ENCODE results near the gene MTUS2. TPM values are rescaled to one million over a fixed set of nuclear protein-coding genes. Genes with fewer than 3 reads are reported as not detected.

The MTUS2 gene
- total RNA-seq, 1 donor: 0.36 TPM

GRCh38 chr13:29304148-29304547, 484.0 kb downstream of the MTUS2 start:
- Histone ChIP-seq H3K36me3 (ENCODE audit: insufficient read depth, low read length) (no peaks in the 10 kb centered on the region), H3K27me3 (ENCODE audit: insufficient read depth, low read length) (no peaks in the 10 kb centered on the region), H3K9me3 (ENCODE audit: low read depth, low read length) (no peaks in the 10 kb centered on the region), H2AFZ (ENCODE audit: low read length) (no peak overlapping the region), H3K4me1 (ENCODE audit: insufficient read depth, low read length) (no peaks in the 10 kb centered on the region), H3K4me3 (ENCODE audit: insufficient read depth, low read length) (no peak overlapping the region), H3K79me2 (ENCODE audit: insufficient read depth, low read length) (no peaks in the 10 kb centered on the region), H3K27ac (ENCODE audit: low read depth, low read length) (no peak overlapping the region), H3K4me2 (ENCODE audit: insufficient read depth, low read length) (no peak overlapping the region), H4K20me1 (ENCODE audit: insufficient read depth, low read length) (no peaks in the 10 kb centered on the region)
- DNase-seq (ENCODE audit: insufficient read length, low spot score, missing footprints): no peak
- TF ChIP-seq, protein P1, sequence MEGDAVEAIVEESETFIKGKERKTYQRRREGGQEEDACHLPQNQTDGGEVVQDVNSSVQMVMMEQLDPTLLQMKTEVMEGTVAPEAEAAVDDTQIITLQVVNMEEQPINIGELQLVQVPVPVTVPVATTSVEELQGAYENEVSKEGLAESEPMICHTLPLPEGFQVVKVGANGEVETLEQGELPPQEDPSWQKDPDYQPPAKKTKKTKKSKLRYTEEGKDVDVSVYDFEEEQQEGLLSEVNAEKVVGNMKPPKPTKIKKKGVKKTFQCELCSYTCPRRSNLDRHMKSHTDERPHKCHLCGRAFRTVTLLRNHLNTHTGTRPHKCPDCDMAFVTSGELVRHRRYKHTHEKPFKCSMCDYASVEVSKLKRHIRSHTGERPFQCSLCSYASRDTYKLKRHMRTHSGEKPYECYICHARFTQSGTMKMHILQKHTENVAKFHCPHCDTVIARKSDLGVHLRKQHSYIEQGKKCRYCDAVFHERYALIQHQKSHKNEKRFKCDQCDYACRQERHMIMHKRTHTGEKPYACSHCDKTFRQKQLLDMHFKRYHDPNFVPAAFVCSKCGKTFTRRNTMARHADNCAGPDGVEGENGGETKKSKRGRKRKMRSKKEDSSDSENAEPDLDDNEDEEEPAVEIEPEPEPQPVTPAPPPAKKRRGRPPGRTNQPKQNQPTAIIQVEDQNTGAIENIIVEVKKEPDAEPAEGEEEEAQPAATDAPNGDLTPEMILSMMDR (IDR thresholded peaks at IDR 0.05; ENCODE audit: extremely low read depth, low read depth, low read length): no peak

GRCh38 chr13:29310806-29311205, 490.7 kb downstream of the MTUS2 start:
- no peaks in the 10 kb centered on the region for H4K20me1 ChIP-seq (ENCODE audit: insufficient read depth, low read length)
- H3K27me3 ChIP-seq (ENCODE audit: insufficient read depth, low read length): no peaks in the 10 kb centered on the region
- H3K27ac ChIP-seq (ENCODE audit: low read depth, low read length): no peak overlapping the region
- no peak overlapping the region for H3K4me2 ChIP-seq (ENCODE audit: insufficient read depth, low read length)
- H2AFZ ChIP-seq (ENCODE audit: low read length): no peak overlapping the region
- H3K4me3 ChIP-seq (ENCODE audit: insufficient read depth, low read length): no peak overlapping the region
- no peaks in the 10 kb centered on the region for H3K9me3 ChIP-seq (ENCODE audit: low read depth, low read length)
- TF ChIP-seq, protein P1 (IDR thresholded peaks at IDR 0.05; ENCODE audit: extremely low read depth, low read depth, low read length): no peak
- H3K36me3 ChIP-seq (ENCODE audit: insufficient read depth, low read length): no peaks in the 10 kb centered on the region
- H3K4me1 ChIP-seq (ENCODE audit: insufficient read depth, low read length): no peaks in the 10 kb centered on the region
- H3K79me2 ChIP-seq (ENCODE audit: insufficient read depth, low read length): no peaks in the 10 kb centered on the region
- DNase-seq (ENCODE audit: insufficient read length, low spot score, missing footprints): no peak

DNA sequence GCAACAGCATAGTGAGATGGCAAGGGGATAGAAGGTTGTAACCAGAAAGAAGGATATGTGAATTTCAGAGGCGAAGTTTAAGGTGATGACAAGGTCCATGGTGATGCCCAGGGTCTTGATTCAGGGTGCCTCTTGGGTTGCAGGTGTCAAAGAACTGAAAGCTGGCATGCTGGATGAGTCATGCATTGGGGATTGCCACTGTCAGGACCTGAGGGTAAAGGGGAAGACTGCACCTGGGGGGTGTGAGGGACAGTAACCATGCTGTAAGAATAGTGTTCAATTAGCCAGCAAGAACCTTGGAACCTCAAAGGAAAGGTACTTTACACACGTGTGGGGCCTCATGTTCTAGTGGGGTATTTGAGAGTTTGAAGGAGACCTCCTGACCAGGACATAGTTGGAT, 495.7 kb downstream of the MTUS2 start:
- TF ChIP-seq, protein P1 (IDR thresholded peaks at IDR 0.05; ENCODE audit: extremely low read depth, low read depth, low read length): no peak
- no peak overlapping the region for H3K27ac ChIP-seq (ENCODE audit: low read depth, low read length)
- no peaks in the 10 kb centered on the region for H3K9me3 ChIP-seq (ENCODE audit: low read depth, low read length)
- no peaks in the 10 kb centered on the region for H3K4me1 ChIP-seq (ENCODE audit: insufficient read depth, low read length)
- no peak overlapping the region for H3K4me2 ChIP-seq (ENCODE audit: insufficient read depth, low read length)
- no peaks in the 10 kb centered on the region for H3K36me3 ChIP-seq (ENCODE audit: insufficient read depth, low read length)
- H3K27me3 ChIP-seq (ENCODE audit: insufficient read depth, low read length): no peaks in the 10 kb centered on the region
- no peaks in the 10 kb centered on the region for H4K20me1 ChIP-seq (ENCODE audit: insufficient read depth, low read length)
- H3K4me3 ChIP-seq (ENCODE audit: insufficient read depth, low read length): no peak overlapping the region
- no peak overlapping the region for H2AFZ ChIP-seq (ENCODE audit: low read length)
- no peak for DNase-seq (ENCODE audit: insufficient read length, low spot score, missing footprints)
- no peaks in the 10 kb centered on the region for H3K79me2 ChIP-seq (ENCODE audit: insufficient read depth, low read length)

GRCh38 chr13:29317828-29318227, 497.7 kb downstream of the MTUS2 start:
- no peak overlapping the region for H2AFZ ChIP-seq (ENCODE audit: low read length)
- H3K79me2 ChIP-seq (ENCODE audit: insufficient read depth, low read length): no peaks in the 10 kb centered on the region
- no peaks in the 10 kb centered on the region for H3K4me1 ChIP-seq (ENCODE audit: insufficient read depth, low read length)
- no peak overlapping the region for H3K27ac ChIP-seq (ENCODE audit: low read depth, low read length)
- TF ChIP-seq, protein P1 (IDR thresholded peaks at IDR 0.05; ENCODE audit: extremely low read depth, low read depth, low read length): no peak
- H3K36me3 ChIP-seq (ENCODE audit: insufficient read depth, low read length): no peaks in the 10 kb centered on the region
- no peaks in the 10 kb centered on the region for H3K27me3 ChIP-seq (ENCODE audit: insufficient read depth, low read length)
- H3K4me2 ChIP-seq (ENCODE audit: insufficient read depth, low read length): no peak overlapping the region
- no peaks in the 10 kb centered on the region for H3K9me3 ChIP-seq (ENCODE audit: low read depth, low read length)
- no peak for DNase-seq (ENCODE audit: insufficient read length, low spot score, missing footprints)
- H4K20me1 ChIP-seq (ENCODE audit: insufficient read depth, low read length): no peaks in the 10 kb centered on the region
- H3K4me3 ChIP-seq (ENCODE audit: insufficient read depth, low read length): no peak overlapping the region

Measured in osteoblast (primary cell).